CD8-positive, alpha-beta memory T cell (primary cell): ENCODE data around the gene PKP2. TPM values are rescaled to one million over a fixed set of nuclear protein-coding genes. Genes with fewer than 3 reads are reported as not detected.

ENCODE experiments used
- CTCF ChIA-PET: fragments of 350-600 bp; sonication (Branson Sonifier 250); formaldehyde crosslinking; loops from one replicate; lab custom pipeline; 2021; ENCODE audit warnings: antibody characterized with exemption; lab: Charles Lee
- POLR2A ChIA-PET: fragments of 350-600 bp; sonication (Branson Sonifier 250); formaldehyde crosslinking; loops from one replicate; lab custom pipeline; 2021; ENCODE audit warnings: antibody characterized with exemption; lab: Charles Lee
- DNase-seq, 5 donors: peaks; one replicate each; pipeline versions ENCODE4 v3.0.0 to v3.0.0-alpha.2; 2020 to 2022; ENCODE audit warnings: mixed read lengths in 1 of 5
- H3K27ac ChIP-seq: one replicate; pipeline ENCODE4 v1.7.0; 2013; ENCODE audit warnings: low read depth, mild to moderate bottlenecking, low read length, moderate library complexity
- H3K27me3 ChIP-seq: 2 replicates; pipeline ENCODE4 v1.7.0; 2013; ENCODE audit warnings: low read length, mild to moderate bottlenecking; ENCODE audit not compliant: insufficient read depth, poor library complexity, severe bottlenecking
- H3K36me3 ChIP-seq: 2 replicates; pipeline ENCODE4 v1.7.0; 2013; ENCODE audit warnings: mild to moderate bottlenecking, low read length, moderate library complexity; ENCODE audit not compliant: insufficient read depth
- H3K4me1 ChIP-seq: 2 replicates; pipeline ENCODE4 v1.7.0; 2013; ENCODE audit warnings: mild to moderate bottlenecking, low read length, moderate library complexity; ENCODE audit not compliant: insufficient read depth
- H3K4me3 ChIP-seq: 2 replicates; pipeline ENCODE4 v1.7.0; 2013; ENCODE audit warnings: mild to moderate bottlenecking, low read length
- H3K9me3 ChIP-seq: 2 replicates; pipeline ENCODE4 v1.7.0; 2013; ENCODE audit warnings: mild to moderate bottlenecking, low read length
- H3K27ac Mint-ChIP-seq, 8 donors: one replicate each; pipeline ENCODE4 v1.8.0; 2020 to 2021; ENCODE audit warnings: mixed read lengths in 8 of 8, mild to moderate bottlenecking in 6 of 8, inconsistent platforms in 3 of 8, moderate library complexity in 3 of 8
- H3K27me3 Mint-ChIP-seq, 2 donors: one replicate each; pipeline ENCODE4 v1.8.0; 2020 to 2021; ENCODE audit warnings: mixed read lengths in 2 of 2, mild to moderate bottlenecking in 1 of 2, moderate library complexity in 1 of 2
- H3K36me3 Mint-ChIP-seq, 3 donors: one replicate each; pipeline ENCODE4 v1.8.0; 2020 to 2021; ENCODE audit warnings: mixed read lengths in 3 of 3, inconsistent platforms in 1 of 3, mild to moderate bottlenecking in 1 of 3
- H3K4me1 Mint-ChIP-seq, 3 donors: one replicate each; pipeline ENCODE4 v1.8.0; 2020 to 2021; ENCODE audit warnings: mixed read lengths in 3 of 3, inconsistent platforms in 1 of 3, mild to moderate bottlenecking in 1 of 3
- H3K4me3 Mint-ChIP-seq, 7 donors: one replicate each; pipeline ENCODE4 v1.8.0; 2020 to 2021; ENCODE audit warnings: mixed read lengths in 7 of 7, mild to moderate bottlenecking in 6 of 7, moderate library complexity in 4 of 7, inconsistent platforms in 2 of 7
- H3K9me3 Mint-ChIP-seq, 5 donors: one replicate each; pipeline ENCODE4 v1.8.0; 2020 to 2022; ENCODE audit warnings: mixed read lengths in 5 of 5, mild to moderate bottlenecking in 3 of 5, moderate library complexity in 2 of 5, inconsistent platforms in 1 of 5
- polyA plus RNA-seq: library from polyadenylated mRNA; unstranded; fragments of 300-500 nt; fragmentation: Illumina TruSeq; gene quantifications from one replicate; pipeline ENCODE4 v1.2.3, GENCODE V29; 2021
- total RNA-seq, 2 experiments: library from RNA; stranded (reverse); gene quantifications; one replicate each; pipeline ENCODE4 v1.2.3, GENCODE V29; 2021

Gene PKP2
- total and polyA plus RNA-seq, 3 experiments from 2014 or later = 0.15 to 0.40 (median 0.17) TPM

GRCh38 chr12:32847287-32847686, 49.3 kb downstream of the PKP2 start:
- Mint-ChIP-seq H3K4me1 (no peaks in the 10 kb centered on the region), H3K27me3 (peaks cover 1 to 7% of the 10 kb centered on the region in 2 donors), H3K4me3 (no peak overlapping the region), H3K9me3 (no peaks in the 10 kb centered on the region), H3K27ac (no peak overlapping the region), H3K36me3 (no peaks in the 10 kb centered on the region)
- Histone ChIP-seq H3K9me3 (no peaks in the 10 kb centered on the region), H3K4me3 (no peak overlapping the region), H3K36me3 (no peaks in the 10 kb centered on the region), H3K27me3 (no peaks in the 10 kb centered on the region), H3K4me1 (no peaks in the 10 kb centered on the region), H3K27ac (no peak overlapping the region)
- no peak for DNase-seq
- ChIA-PET POLR2A (no interaction called here), CTCF (no interaction called here)

- CTCF ChIA-PET = no interaction called here
These were observed 50.5 kb downstream of the PKP2 start for GRCh38 chr12:32846053-32846452.

GRCh38 chr12:32843528-32844095, 53.0 kb downstream of the PKP2 start:
- H3K36me3 ChIP-seq = no peaks in the 10 kb centered on the region
- no peaks in the 10 kb centered on the region for H3K4me1 ChIP-seq
- H3K27ac ChIP-seq = no peak overlapping the region
- ChIA-PET CTCF (no interaction called here), POLR2A (no interaction called here)
- H3K9me3 ChIP-seq = no peaks in the 10 kb centered on the region
- Mint-ChIP-seq H3K9me3 (no peaks in the 10 kb centered on the region), H3K4me1 (no peaks in the 10 kb centered on the region), H3K4me3 (no peak overlapping the region), H3K27ac (no peak overlapping the region), H3K36me3 (no peaks in the 10 kb centered on the region), H3K27me3 (peaks cover 0 to 10% of the 10 kb centered on the region in 2 donors)
- DNase-seq = no peak
- no peaks in the 10 kb centered on the region for H3K27me3 ChIP-seq
- no peak overlapping the region for H3K4me3 ChIP-seq

More at GRCh38 chr12:32846053-32846452, 50.5 kb downstream of the PKP2 start:
- Mint-ChIP-seq H3K4me3 (no peak overlapping the region), H3K36me3 (no peaks in the 10 kb centered on the region), H3K27ac (no peak overlapping the region), H3K9me3 (no peaks in the 10 kb centered on the region), H3K4me1 (no peaks in the 10 kb centered on the region), H3K27me3 (peaks cover 1 to 10% of the 10 kb centered on the region in 2 donors)
- Histone ChIP-seq H3K4me3 (no peak overlapping the region), H3K36me3 (no peaks in the 10 kb centered on the region), H3K9me3 (no peaks in the 10 kb centered on the region), H3K4me1 (no peaks in the 10 kb centered on the region), H3K27me3 (no peaks in the 10 kb centered on the region), H3K27ac (no peak overlapping the region)
- DNase-seq = no peak
- POLR2A ChIA-PET = no interaction called here

GRCh38 chr12:32841061-32841460, 55.5 kb downstream of the PKP2 start:
- H3K4me1 ChIP-seq = no peaks in the 10 kb centered on the region
- Mint-ChIP-seq H3K9me3 (peaks cover 0 to 4% (median 0%) of the 10 kb centered on the region in 5 donors), H3K36me3 (no peaks in the 10 kb centered on the region), H3K4me1 (no peaks in the 10 kb centered on the region), H3K4me3 (no peak overlapping the region), H3K27ac (no peak overlapping the region), H3K27me3 (peaks cover 0 to 6% of the 10 kb centered on the region in 2 donors)
- no peaks in the 10 kb centered on the region for H3K27me3 ChIP-seq
- H3K9me3 ChIP-seq = no peaks in the 10 kb centered on the region
- no peak for DNase-seq
- no peak overlapping the region for H3K4me3 ChIP-seq
- H3K36me3 ChIP-seq = no peaks in the 10 kb centered on the region
- ChIA-PET CTCF (no interaction called here), POLR2A (no interaction called here)
- H3K27ac ChIP-seq = no peak overlapping the region

DNA sequence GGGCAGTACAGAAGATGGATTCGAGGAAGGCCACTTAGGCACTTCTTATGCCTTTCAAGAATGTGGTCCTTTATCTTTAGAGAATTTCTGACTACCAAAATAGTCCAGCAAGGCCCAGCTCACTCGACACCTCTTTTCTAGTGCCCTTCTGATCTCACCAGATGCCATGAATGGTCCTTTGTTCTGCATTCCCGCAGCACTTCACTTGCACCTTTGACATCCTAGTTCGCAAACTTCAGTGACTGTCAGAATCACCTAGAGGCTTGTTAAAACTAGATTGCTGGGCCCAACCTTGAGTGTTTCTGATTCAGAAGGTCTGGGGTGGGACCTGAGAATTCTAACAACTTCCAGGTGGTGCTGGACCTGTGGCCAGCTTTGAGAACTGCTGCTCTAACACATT, 56.7 kb downstream of the PKP2 start:
- peaks cover 0 to 4% (median 0%) of the 10 kb centered on the region in 5 donors for H3K9me3 Mint-ChIP-seq
- no peak for DNase-seq
- H3K27me3 Mint-ChIP-seq = peaks cover 0 to 6% of the 10 kb centered on the region in 2 donors
- POLR2A ChIA-PET = no interaction called here
- no peak overlapping the region for H3K27ac ChIP-seq
- no peaks in the 10 kb centered on the region for H3K27me3 ChIP-seq
- no peaks in the 10 kb centered on the region for H3K36me3 ChIP-seq
- H3K4me1 ChIP-seq = no peaks in the 10 kb centered on the region
- no peak overlapping the region for H3K27ac Mint-ChIP-seq
- H3K4me3 Mint-ChIP-seq = no peak overlapping the region
- H3K9me3 ChIP-seq = no peaks in the 10 kb centered on the region
- CTCF ChIA-PET = no interaction called here
- no peaks in the 10 kb centered on the region for H3K4me1 Mint-ChIP-seq
- no peak overlapping the region for H3K4me3 ChIP-seq
- H3K36me3 Mint-ChIP-seq = no peaks in the 10 kb centered on the region

GRCh38 chr12:32837974-32838373, 58.6 kb downstream of the PKP2 start:
- ChIA-PET CTCF (no interaction called here), POLR2A (no interaction called here)
- H3K9me3 ChIP-seq = no peaks in the 10 kb centered on the region
- no peaks in the 10 kb centered on the region for H3K36me3 ChIP-seq
- H3K4me3 ChIP-seq = no peak overlapping the region
- no peaks in the 10 kb centered on the region for H3K4me1 Mint-ChIP-seq
- H3K36me3 Mint-ChIP-seq = no peaks in the 10 kb centered on the region
- H3K4me1 ChIP-seq = no peaks in the 10 kb centered on the region
- no peak overlapping the region for H3K27ac Mint-ChIP-seq
- no peak overlapping the region for H3K4me3 Mint-ChIP-seq
- DNase-seq = no peak
- H3K9me3 Mint-ChIP-seq = peaks cover 0 to 4% (median 0%) of the 10 kb centered on the region in 5 donors
- H3K27ac ChIP-seq = no peak overlapping the region
- peaks cover 0 to 3% of the 10 kb centered on the region in 2 donors for H3K27me3 Mint-ChIP-seq
- H3K27me3 ChIP-seq = no peaks in the 10 kb centered on the region

GRCh38 chr12:32836710-32837109, 59.9 kb downstream of the PKP2 start:
- no peaks in the 10 kb centered on the region for H3K9me3 ChIP-seq
- Mint-ChIP-seq H3K9me3 (peaks cover 0 to 4% (median 0%) of the 10 kb centered on the region in 5 donors), H3K27ac (no peak overlapping the region), H3K27me3 (peaks cover 0 to 1% of the 10 kb centered on the region in 2 donors), H3K36me3 (no peaks in the 10 kb centered on the region), H3K4me1 (no peaks in the 10 kb centered on the region), H3K4me3 (no peak overlapping the region)
- H3K27me3 ChIP-seq = no peaks in the 10 kb centered on the region
- H3K4me1 ChIP-seq = no peaks in the 10 kb centered on the region
- ChIA-PET POLR2A (no interaction called here), CTCF (interaction anchor here (1.0 kb wide), 1 partner anchor 80 kb away, joined by 3 read pairs; the partner anchor contains the start of gene YARS2)
- H3K27ac ChIP-seq = no peak overlapping the region
- no peak for DNase-seq
- H3K4me3 ChIP-seq = no peak overlapping the region
- no peaks in the 10 kb centered on the region for H3K36me3 ChIP-seq

DNA sequence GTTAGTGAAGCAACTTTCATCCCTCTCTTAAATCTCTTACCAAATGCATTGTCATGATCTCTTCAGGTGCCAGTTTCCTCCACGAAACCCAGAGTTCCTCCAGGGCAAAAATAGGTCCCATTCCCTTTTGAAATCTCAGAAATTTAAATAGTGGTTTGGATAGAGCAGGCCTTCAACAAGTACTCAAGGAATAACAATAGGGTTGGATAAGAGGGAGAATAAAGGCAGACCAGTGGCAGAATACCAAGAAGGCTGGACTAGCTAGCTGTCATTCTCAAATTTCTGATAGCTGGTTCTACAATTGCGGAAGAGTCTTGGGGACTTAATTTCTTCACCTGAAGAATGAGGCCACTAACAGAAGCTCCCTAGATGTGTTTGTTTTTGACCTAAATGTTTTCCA, 62.5 kb downstream of the PKP2 start:
- Histone ChIP-seq H3K27ac (no peak overlapping the region), H3K27me3 (no peaks in the 10 kb centered on the region), H3K4me1 (no peaks in the 10 kb centered on the region), H3K9me3 (no peaks in the 10 kb centered on the region), H3K4me3 (no peak overlapping the region), H3K36me3 (no peaks in the 10 kb centered on the region)
- no peak overlapping the region for H3K27ac Mint-ChIP-seq
- ChIA-PET POLR2A (no interaction called here), CTCF (no interaction called here)
- no peaks in the 10 kb centered on the region for H3K4me1 Mint-ChIP-seq
- H3K36me3 Mint-ChIP-seq = no peaks in the 10 kb centered on the region
- DNase-seq = no peak
- no peak overlapping the region for H3K4me3 Mint-ChIP-seq
- peaks cover 0 to 4% (median 0%) of the 10 kb centered on the region in 5 donors for H3K9me3 Mint-ChIP-seq
- no peaks in the 10 kb centered on the region for H3K27me3 Mint-ChIP-seq
